IMR-90 (cell line): ENCODE data around the gene CPD. TPM values are rescaled to one million over a fixed set of nuclear protein-coding genes. Genes with fewer than 3 reads are reported as not detected.

Experiments
- ATAC-seq: fragments of 200-7000 bp; cut with Tn5 transposase; 2 replicates; pipeline ENCODE4 v1.9.1; 2020; ENCODE audit warnings: low read depth, mild to moderate bottlenecking, moderate library complexity
- BruUV-seq: library from RNA; stranded (reverse); fragments of 400-500 nt; replicated peaks from 2 replicates; lab custom pipeline; 2021; lab: Mats Ljungman, UMichigan
- CTCF ChIA-PET: fragments of 300-600 bp; formaldehyde crosslinking; extraction: SDS; loops from one replicate; lab custom pipeline; 2021; ENCODE audit warnings: antibody characterized with exemption; lab: Yijun Ruan, JAX
- POLR2A ChIA-PET: fragments of 300-600 bp; sonication (Branson Sonifier 250); formaldehyde crosslinking; loops from one replicate; lab custom pipeline; 2022; ENCODE audit warnings: antibody characterized with exemption; ENCODE audit not compliant: unreplicated experiment; lab: Charles Lee
- DNase-seq: peaks from one replicate; pipeline ENCODE4 v3.0.0; 2013
- H2AFZ ChIP-seq: replicated peaks from 2 replicates; pipeline ENCODE3; 2013; ENCODE audit warnings: low read length, mild to moderate bottlenecking; ENCODE audit not compliant: poor library complexity
- H2AK5ac ChIP-seq: 2 replicates; pipeline ENCODE4 v1.6.1; 2013; ENCODE audit warnings: low read depth, low read length, inconsistent platforms
- H2AK9ac ChIP-seq: replicated peaks from 2 replicates; pipeline ENCODE3; 2013; ENCODE audit warnings: mild to moderate bottlenecking, low read depth, low read length, moderate library complexity; ENCODE audit not compliant: poor library complexity
- H2BK120ac ChIP-seq: 2 replicates; pipeline ENCODE4 v1.6.1; 2013; ENCODE audit warnings: low read depth, low read length, inconsistent platforms
- H2BK15ac ChIP-seq: 3 replicates; pipeline ENCODE4 v1.6.1; 2013; ENCODE audit warnings: low read depth, low read length, inconsistent platforms
- H2BK20ac ChIP-seq: 2 replicates; pipeline ENCODE4 v1.6.1; 2013; ENCODE audit warnings: low read depth, mild to moderate bottlenecking, inconsistent platforms, low read length, moderate library complexity
- H2BK5ac ChIP-seq: 2 replicates; pipeline ENCODE4 v1.6.1; 2013; ENCODE audit warnings: mild to moderate bottlenecking, low read depth, low read length, inconsistent platforms; ENCODE audit not compliant: poor library complexity, severe bottlenecking
- H3K14ac ChIP-seq: replicated peaks from 2 replicates; pipeline ENCODE4 v1.6.1; 2013; ENCODE audit warnings: low read depth, low read length, inconsistent platforms
- H3K18ac ChIP-seq: 2 replicates; pipeline ENCODE4 v1.6.1; 2013; ENCODE audit warnings: low read depth, low read length, control low read depth
- H3K23ac ChIP-seq: 2 replicates; pipeline ENCODE4 v1.6.1; 2013; ENCODE audit warnings: low read depth, low read length, inconsistent platforms
- H3K27ac ChIP-seq: 2 replicates; pipeline ENCODE4 v1.5.1; 2013; ENCODE audit warnings: mild to moderate bottlenecking, control low read depth, low read length; ENCODE audit not compliant: insufficient read depth
- H3K27me3 ChIP-seq: 2 replicates; pipeline ENCODE4 v1.6.1; 2013; ENCODE audit warnings: low read length; ENCODE audit not compliant: control insufficient read depth, insufficient read depth
- H3K36me3 ChIP-seq: 2 replicates; pipeline ENCODE4 v1.6.1; 2013; ENCODE audit warnings: low read length, mixed read lengths; ENCODE audit not compliant: control insufficient read depth, insufficient read depth
- H3K4ac ChIP-seq: 2 replicates; pipeline ENCODE4 v1.6.1; 2013; ENCODE audit warnings: low read depth, low read length, inconsistent platforms
- H3K4me1 ChIP-seq: 2 replicates; pipeline ENCODE4 v1.6.1; 2013; ENCODE audit warnings: low read length, mixed read lengths; ENCODE audit not compliant: control insufficient read depth, insufficient read depth
- H3K4me2 ChIP-seq: 2 replicates; pipeline ENCODE4 v1.6.1; 2013; ENCODE audit warnings: low read depth, mild to moderate bottlenecking, control low read depth, low read length, moderate library complexity
- H3K4me3 ChIP-seq: 2 replicates; pipeline ENCODE4 v1.5.1; 2013; ENCODE audit warnings: low read depth, mild to moderate bottlenecking, control low read depth, low read length, moderate library complexity; ENCODE audit not compliant: insufficient read depth
- H3K56ac ChIP-seq: 2 replicates; pipeline ENCODE4 v1.6.1; 2013; ENCODE audit warnings: low read length, inconsistent platforms; ENCODE audit not compliant: insufficient read depth; ENCODE audit errors: extremely low read depth
- H3K79me1 ChIP-seq, 2 experiments: 2 replicates each; pipeline ENCODE4 v1.6.1; 2013; ENCODE audit warnings: low read length in 2 of 2, inconsistent platforms in 1 of 2, low read depth in 1 of 2
- H3K9ac ChIP-seq: 2 replicates; pipeline ENCODE4 v1.6.1; 2013; ENCODE audit warnings: low read depth, low read length, control low read depth
- H3K9me1 ChIP-seq: 2 replicates; pipeline ENCODE4 v1.6.1; 2013; ENCODE audit warnings: low read length, inconsistent platforms; ENCODE audit not compliant: insufficient read depth
- H3K9me3 ChIP-seq: 2 replicates; pipeline ENCODE4 v1.6.1; 2013; ENCODE audit warnings: low read length; ENCODE audit not compliant: control insufficient read depth, insufficient read depth
- H4K20me1 ChIP-seq: 2 replicates; pipeline ENCODE4 v1.6.1; 2013; ENCODE audit warnings: low read length, inconsistent platforms; ENCODE audit not compliant: insufficient read depth
- H4K5ac ChIP-seq: 2 replicates; pipeline ENCODE4 v1.6.1; 2013; ENCODE audit warnings: mild to moderate bottlenecking, low read depth, low read length, control low read depth
- H4K8ac ChIP-seq, 2 experiments: 2 replicates each; pipeline ENCODE4 v1.6.1; 2013; ENCODE audit warnings: low read depth in 2 of 2, low read length in 2 of 2, control low read depth in 1 of 2, inconsistent platforms in 1 of 2
- H4K91ac ChIP-seq: 2 replicates; pipeline ENCODE4 v1.6.1; 2013; ENCODE audit warnings: low read depth, low read length, inconsistent platforms; ENCODE audit not compliant: insufficient read depth
- BHLHE40 ChIP-seq: fragments of 150-350 bp; IDR thresholded peaks from 2 replicates; pipeline ENCODE4 v1.6.1; 2016; ENCODE audit warnings: mild to moderate bottlenecking, low read depth, low read length
- CEBPB ChIP-seq: IDR thresholded peaks from 2 replicates; pipeline ENCODE4 v1.6.1; 2012; ENCODE audit warnings: low read depth, low read length, improper control_type of control experiment
- MAFK ChIP-seq: IDR thresholded peaks from 2 replicates; pipeline ENCODE4 v1.6.1; 2012; ENCODE audit warnings: low read depth, low read length, improper control_type of control experiment
- MXI1 ChIP-seq: IDR thresholded peaks from 2 replicates; pipeline ENCODE4 v1.6.1; 2012; ENCODE audit warnings: low read depth, mild to moderate bottlenecking, low read length, moderate library complexity, borderline replicate concordance
- NFE2L2 ChIP-seq: fragments of 150-350 bp; IDR thresholded peaks from 2 replicates; pipeline ENCODE4 v1.6.1; 2016; ENCODE audit warnings: low read depth, mild to moderate bottlenecking, low read length
- POLR2A ChIP-seq: IDR thresholded peaks from 2 replicates; pipeline ENCODE4 v1.6.1; 2012; ENCODE audit warnings: mild to moderate bottlenecking, low read depth, low read length
- RAD21 ChIP-seq: IDR thresholded peaks from 2 replicates; pipeline ENCODE4 v1.6.1; 2012; ENCODE audit warnings: low read length, improper control_type of control experiment
- SMC3 ChIP-seq: fragments of 150-350 bp; IDR thresholded peaks from 2 replicates; pipeline ENCODE4 v1.6.1; 2016; ENCODE audit warnings: low read depth, mild to moderate bottlenecking, antibody characterized with exemption, low read length, moderate library complexity
- WGBS, 2 experiments: methylation state at CpG; one replicate each; pipeline versions ENCODE4 v1.1.5 to v1.1.7; 2013; ENCODE audit warnings: missing lambda C conversion rate in 2 of 2; ENCODE audit not compliant: insufficient read length in 1 of 2; ENCODE audit errors: extremely low coverage in 2 of 2; 5-methylcytosine and 5-hydroxymethylcytosine counted together
- dilution Hi-C: fragments of 300-500 bp; cut with HindIII; formaldehyde crosslinking; loops from one replicate; pipeline ENCODE4 v1.14.3; 2018; ENCODE audit warnings: low sequenced_read_pairs; ENCODE audit not compliant: unreplicated experiment
- in situ Hi-C: fragments of 300-500 bp; cut with MboI; formaldehyde crosslinking; loops from 3 replicates; pipeline ENCODE4 v1.14.3; 2019; ENCODE audit warnings: low sequenced_read_pairs, inconsistent platforms, mixed read lengths
- intact Hi-C: fragments of 100-400 bp; cut with micrococcal nuclease; formaldehyde crosslinking; loops from 2 replicates; pipeline ENCODE4 v1.10.0; 2022
- polyA plus RNA-seq, 3 experiments: library from polyadenylated mRNA; depleted of rRNA; stranded (reverse); fragments of >200 nt; gene quantifications; 2 replicates each; pipeline ENCODE4 v1.2.3, GENCODE V29; 2012; ENCODE audit warnings: low replicate concordance in 1 of 3
- total RNA-seq: library from RNA; depleted of rRNA; stranded (reverse); fragments of >200 nt; gene quantifications from 2 replicates; pipeline ENCODE4 v1.2.3, GENCODE V29; 2012
- TF ChIP-seq, protein P1 (sequence below): fragments of 150-350 bp; IDR thresholded peaks from 2 replicates; pipeline ENCODE4 v1.6.1; 2016; ENCODE audit warnings: low read depth, mild to moderate bottlenecking, low read length, moderate library complexity, borderline replicate concordance

CPD gene
- total and polyA plus RNA-seq, 2 of the 4 experiments (the other 2 are of a cell fraction): 23.4 to 94.5 TPM

DNA sequence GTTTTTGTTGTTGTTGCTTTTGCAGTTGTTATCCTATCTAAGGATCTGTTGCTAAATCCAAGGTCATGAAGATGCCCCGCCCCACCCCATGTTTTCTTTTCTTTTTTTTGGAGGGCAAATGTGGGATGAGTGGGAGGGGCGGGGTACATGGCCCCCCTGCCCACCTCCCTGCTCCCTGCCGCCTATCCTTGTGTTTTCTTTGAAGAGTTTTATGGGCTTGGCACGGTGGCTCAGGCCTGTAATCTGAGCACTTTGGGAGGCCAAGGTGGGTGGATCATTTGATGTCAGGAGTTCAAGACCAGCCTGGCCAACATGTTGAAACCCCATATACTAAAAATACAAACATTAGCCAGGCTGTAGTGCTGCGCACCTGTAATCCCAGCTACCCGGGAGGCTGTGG lies 79.6 kb downstream of the CPD start:
- H2AK9ac ChIP-seq: no peak overlapping the region
- ChIA-PET CTCF (no interaction called here), POLR2A (no interaction called here)
- H2BK20ac ChIP-seq: no peak overlapping the region
- no peaks in the 10 kb centered on the region for H3K27me3 ChIP-seq
- no peak overlapping the region for H3K18ac ChIP-seq
- H3K27ac ChIP-seq: no peak overlapping the region
- H3K79me1 ChIP-seq: no peaks in the 10 kb centered on the region; a peak in 1 of 4 replicates
- no peak overlapping the region for H2AK5ac ChIP-seq
- no peak overlapping the region for H4K91ac ChIP-seq
- intact Hi-C loops: no loop called here
- H3K9ac ChIP-seq: no peak overlapping the region
- dilution Hi-C loops: no loop called here
- H2BK5ac ChIP-seq: no peak overlapping the region
- H3K4me3 ChIP-seq: no peak overlapping the region
- no peak overlapping the region for H2BK120ac ChIP-seq
- TF ChIP-seq RAD21 (no peak), CEBPB (no peak), BHLHE40 (no peak), MXI1 (no peak), POLR2A (no peak), SMC3 (no peak), MAFK (no peak), NFE2L2 (no peak)
- TF ChIP-seq, protein P1, sequence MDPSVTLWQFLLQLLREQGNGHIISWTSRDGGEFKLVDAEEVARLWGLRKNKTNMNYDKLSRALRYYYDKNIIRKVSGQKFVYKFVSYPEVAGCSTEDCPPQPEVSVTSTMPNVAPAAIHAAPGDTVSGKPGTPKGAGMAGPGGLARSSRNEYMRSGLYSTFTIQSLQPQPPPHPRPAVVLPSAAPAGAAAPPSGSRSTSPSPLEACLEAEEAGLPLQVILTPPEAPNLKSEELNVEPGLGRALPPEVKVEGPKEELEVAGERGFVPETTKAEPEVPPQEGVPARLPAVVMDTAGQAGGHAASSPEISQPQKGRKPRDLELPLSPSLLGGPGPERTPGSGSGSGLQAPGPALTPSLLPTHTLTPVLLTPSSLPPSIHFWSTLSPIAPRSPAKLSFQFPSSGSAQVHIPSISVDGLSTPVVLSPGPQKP: no peak
- in situ Hi-C loops: no loop called here
- H2BK15ac ChIP-seq: no peak overlapping the region
- no peak for ATAC-seq
- H2AFZ ChIP-seq: no peak overlapping the region
- BruUV-seq: no TSS peak
- WGBS, 2 experiments: 100% methylated on average over 1 of the region's 6 CpGs; no CpG with 5 or more reads in 1 of the 2 experiments
- no peaks in the 10 kb centered on the region for H3K9me3 ChIP-seq
- no peak overlapping the region for H3K14ac ChIP-seq
- DNase-seq: no peak
- no peaks in the 10 kb centered on the region for H3K4me1 ChIP-seq
- no peaks in the 10 kb centered on the region for H3K9me1 ChIP-seq
- H3K23ac ChIP-seq: no peak overlapping the region
- no peak overlapping the region for H4K8ac ChIP-seq
- no peak overlapping the region for H3K56ac ChIP-seq
- H4K20me1 ChIP-seq: no peaks in the 10 kb centered on the region
- no peak overlapping the region for H3K4me2 ChIP-seq
- H3K36me3 ChIP-seq: peaks cover 12% of the 10 kb centered on the region
- no peak overlapping the region for H4K5ac ChIP-seq
- H3K4ac ChIP-seq: no peak overlapping the region
